IMR-90 (cell line): ENCODE results near the gene MRPL58. TPM values are rescaled to one million over a fixed set of nuclear protein-coding genes. Genes with fewer than 3 reads are reported as not detected.
"Not testable (repeated sequence)": the region's sequence is repeated elsewhere in the genome, so short reads cannot be mapped to it uniquely, and the experiment has no call there.

Experiments
- ATAC-seq: fragments of 200-7000 bp; cut with Tn5 transposase; 2 replicates; pipeline ENCODE4 v1.9.1; 2020; ENCODE audit warnings: low read depth, mild to moderate bottlenecking, moderate library complexity
- BruUV-seq: library from RNA; stranded (reverse); fragments of 400-500 nt; replicated peaks from 2 replicates; lab custom pipeline; 2021; lab: Mats Ljungman, UMichigan
- CTCF ChIA-PET: fragments of 300-600 bp; formaldehyde crosslinking; extraction: SDS; loops from one replicate; lab custom pipeline; 2021; ENCODE audit warnings: antibody characterized with exemption; lab: Yijun Ruan, JAX
- POLR2A ChIA-PET: fragments of 300-600 bp; sonication (Branson Sonifier 250); formaldehyde crosslinking; loops from one replicate; lab custom pipeline; 2022; ENCODE audit warnings: antibody characterized with exemption; ENCODE audit not compliant: unreplicated experiment; lab: Charles Lee
- DNase-seq: peaks from one replicate; pipeline ENCODE4 v3.0.0; 2013
- H2AFZ ChIP-seq: replicated peaks from 2 replicates; pipeline ENCODE3; 2013; ENCODE audit warnings: low read length, mild to moderate bottlenecking; ENCODE audit not compliant: poor library complexity
- H2AK5ac ChIP-seq: 2 replicates; pipeline ENCODE4 v1.6.1; 2013; ENCODE audit warnings: low read depth, low read length, inconsistent platforms
- H2AK9ac ChIP-seq: replicated peaks from 2 replicates; pipeline ENCODE3; 2013; ENCODE audit warnings: mild to moderate bottlenecking, low read depth, low read length, moderate library complexity; ENCODE audit not compliant: poor library complexity
- H2BK120ac ChIP-seq: 2 replicates; pipeline ENCODE4 v1.6.1; 2013; ENCODE audit warnings: low read depth, low read length, inconsistent platforms
- H2BK15ac ChIP-seq: 3 replicates; pipeline ENCODE4 v1.6.1; 2013; ENCODE audit warnings: low read depth, low read length, inconsistent platforms
- H2BK20ac ChIP-seq: 2 replicates; pipeline ENCODE4 v1.6.1; 2013; ENCODE audit warnings: low read depth, mild to moderate bottlenecking, inconsistent platforms, low read length, moderate library complexity
- H2BK5ac ChIP-seq: 2 replicates; pipeline ENCODE4 v1.6.1; 2013; ENCODE audit warnings: mild to moderate bottlenecking, low read depth, low read length, inconsistent platforms; ENCODE audit not compliant: poor library complexity, severe bottlenecking
- H3K14ac ChIP-seq: replicated peaks from 2 replicates; pipeline ENCODE4 v1.6.1; 2013; ENCODE audit warnings: low read depth, low read length, inconsistent platforms
- H3K18ac ChIP-seq: 2 replicates; pipeline ENCODE4 v1.6.1; 2013; ENCODE audit warnings: low read depth, low read length, control low read depth
- H3K23ac ChIP-seq: 2 replicates; pipeline ENCODE4 v1.6.1; 2013; ENCODE audit warnings: low read depth, low read length, inconsistent platforms
- H3K27ac ChIP-seq: 2 replicates; pipeline ENCODE4 v1.5.1; 2013; ENCODE audit warnings: mild to moderate bottlenecking, control low read depth, low read length; ENCODE audit not compliant: insufficient read depth
- H3K27me3 ChIP-seq: 2 replicates; pipeline ENCODE4 v1.6.1; 2013; ENCODE audit warnings: low read length; ENCODE audit not compliant: control insufficient read depth, insufficient read depth
- H3K36me3 ChIP-seq: 2 replicates; pipeline ENCODE4 v1.6.1; 2013; ENCODE audit warnings: low read length, mixed read lengths; ENCODE audit not compliant: control insufficient read depth, insufficient read depth
- H3K4ac ChIP-seq: 2 replicates; pipeline ENCODE4 v1.6.1; 2013; ENCODE audit warnings: low read depth, low read length, inconsistent platforms
- H3K4me1 ChIP-seq: 2 replicates; pipeline ENCODE4 v1.6.1; 2013; ENCODE audit warnings: low read length, mixed read lengths; ENCODE audit not compliant: control insufficient read depth, insufficient read depth
- H3K4me2 ChIP-seq: 2 replicates; pipeline ENCODE4 v1.6.1; 2013; ENCODE audit warnings: low read depth, mild to moderate bottlenecking, control low read depth, low read length, moderate library complexity
- H3K4me3 ChIP-seq: 2 replicates; pipeline ENCODE4 v1.5.1; 2013; ENCODE audit warnings: low read depth, mild to moderate bottlenecking, control low read depth, low read length, moderate library complexity; ENCODE audit not compliant: insufficient read depth
- H3K56ac ChIP-seq: 2 replicates; pipeline ENCODE4 v1.6.1; 2013; ENCODE audit warnings: low read length, inconsistent platforms; ENCODE audit not compliant: insufficient read depth; ENCODE audit errors: extremely low read depth
- H3K79me1 ChIP-seq, 2 experiments: 2 replicates each; pipeline ENCODE4 v1.6.1; 2013; ENCODE audit warnings: low read length in 2 of 2, inconsistent platforms in 1 of 2, low read depth in 1 of 2
- H3K9ac ChIP-seq: 2 replicates; pipeline ENCODE4 v1.6.1; 2013; ENCODE audit warnings: low read depth, low read length, control low read depth
- H3K9me1 ChIP-seq: 2 replicates; pipeline ENCODE4 v1.6.1; 2013; ENCODE audit warnings: low read length, inconsistent platforms; ENCODE audit not compliant: insufficient read depth
- H3K9me3 ChIP-seq: 2 replicates; pipeline ENCODE4 v1.6.1; 2013; ENCODE audit warnings: low read length; ENCODE audit not compliant: control insufficient read depth, insufficient read depth
- H4K20me1 ChIP-seq: 2 replicates; pipeline ENCODE4 v1.6.1; 2013; ENCODE audit warnings: low read length, inconsistent platforms; ENCODE audit not compliant: insufficient read depth
- H4K5ac ChIP-seq: 2 replicates; pipeline ENCODE4 v1.6.1; 2013; ENCODE audit warnings: mild to moderate bottlenecking, low read depth, low read length, control low read depth
- H4K8ac ChIP-seq, 2 experiments: 2 replicates each; pipeline ENCODE4 v1.6.1; 2013; ENCODE audit warnings: low read depth in 2 of 2, low read length in 2 of 2, control low read depth in 1 of 2, inconsistent platforms in 1 of 2
- H4K91ac ChIP-seq: 2 replicates; pipeline ENCODE4 v1.6.1; 2013; ENCODE audit warnings: low read depth, low read length, inconsistent platforms; ENCODE audit not compliant: insufficient read depth
- WGBS, 2 experiments: methylation state at CpG; one replicate each; pipeline versions ENCODE4 v1.1.5 to v1.1.7; 2013; ENCODE audit warnings: missing lambda C conversion rate in 2 of 2; ENCODE audit not compliant: insufficient read length in 1 of 2; ENCODE audit errors: extremely low coverage in 2 of 2; 5-methylcytosine and 5-hydroxymethylcytosine counted together
- dilution Hi-C: fragments of 300-500 bp; cut with HindIII; formaldehyde crosslinking; loops from one replicate; pipeline ENCODE4 v1.14.3; 2018; ENCODE audit warnings: low sequenced_read_pairs; ENCODE audit not compliant: unreplicated experiment
- in situ Hi-C: fragments of 300-500 bp; cut with MboI; formaldehyde crosslinking; loops from 3 replicates; pipeline ENCODE4 v1.14.3; 2019; ENCODE audit warnings: low sequenced_read_pairs, inconsistent platforms, mixed read lengths
- intact Hi-C: fragments of 100-400 bp; cut with micrococcal nuclease; formaldehyde crosslinking; loops from 2 replicates; pipeline ENCODE4 v1.10.0; 2022
- polyA plus RNA-seq, 3 experiments: library from polyadenylated mRNA; depleted of rRNA; stranded (reverse); fragments of >200 nt; gene quantifications; 2 replicates each; pipeline ENCODE4 v1.2.3, GENCODE V29; 2012; ENCODE audit warnings: low replicate concordance in 1 of 3
- total RNA-seq: library from RNA; depleted of rRNA; stranded (reverse); fragments of >200 nt; gene quantifications from 2 replicates; pipeline ENCODE4 v1.2.3, GENCODE V29; 2012

MRPL58 gene
- total and polyA plus RNA-seq, 2 of the 4 experiments (the other 2 are of a cell fraction): 42.5 to 53.0 TPM

GRCh38 chr17:75026650-75027049 lies 14.2 kb downstream of the MRPL58 start:
- DNase-seq, H3K79me1 ChIP-seq: not testable (repeated sequence)

More at GRCh38 chr17:75026650-75027049, 14.2 kb downstream of the MRPL58 start:
- H2AK9ac ChIP-seq, H3K4me1 ChIP-seq, H4K20me1 ChIP-seq, H3K9me3 ChIP-seq, H2AFZ ChIP-seq, H4K8ac ChIP-seq, H2BK5ac ChIP-seq, H3K36me3 ChIP-seq, H3K56ac ChIP-seq, H3K23ac ChIP-seq, H4K91ac ChIP-seq, H3K14ac ChIP-seq, in situ Hi-C loops, POLR2A ChIA-PET, H3K4ac ChIP-seq, ATAC-seq, H2AK5ac ChIP-seq, H2BK20ac ChIP-seq, H3K27me3 ChIP-seq, H3K9ac ChIP-seq, H2BK120ac ChIP-seq, dilution Hi-C loops, CTCF ChIA-PET, H3K4me2 ChIP-seq, H4K5ac ChIP-seq, H3K9me1 ChIP-seq, BruUV-seq, intact Hi-C loops, H3K18ac ChIP-seq, H3K4me3 ChIP-seq, H3K27ac ChIP-seq, H2BK15ac ChIP-seq: not testable (repeated sequence)
- WGBS, 2 experiments: 93% methylated on average over 2 of the region's 2 CpGs; no CpG with 5 or more reads in 1 of the 2 experiments
